DMS114 treated with DMSO at 0.1 percent for 48 hours (cell line): ENCODE measurements around the gene SNRNP200.

Source experiments
- DNase-seq: peaks from one replicate; lab custom pipeline; 2025; ENCODE audit not compliant: unreplicated experiment; lab: John Stamatoyannopoulos, UW

SNRNP200 gene

DNA sequence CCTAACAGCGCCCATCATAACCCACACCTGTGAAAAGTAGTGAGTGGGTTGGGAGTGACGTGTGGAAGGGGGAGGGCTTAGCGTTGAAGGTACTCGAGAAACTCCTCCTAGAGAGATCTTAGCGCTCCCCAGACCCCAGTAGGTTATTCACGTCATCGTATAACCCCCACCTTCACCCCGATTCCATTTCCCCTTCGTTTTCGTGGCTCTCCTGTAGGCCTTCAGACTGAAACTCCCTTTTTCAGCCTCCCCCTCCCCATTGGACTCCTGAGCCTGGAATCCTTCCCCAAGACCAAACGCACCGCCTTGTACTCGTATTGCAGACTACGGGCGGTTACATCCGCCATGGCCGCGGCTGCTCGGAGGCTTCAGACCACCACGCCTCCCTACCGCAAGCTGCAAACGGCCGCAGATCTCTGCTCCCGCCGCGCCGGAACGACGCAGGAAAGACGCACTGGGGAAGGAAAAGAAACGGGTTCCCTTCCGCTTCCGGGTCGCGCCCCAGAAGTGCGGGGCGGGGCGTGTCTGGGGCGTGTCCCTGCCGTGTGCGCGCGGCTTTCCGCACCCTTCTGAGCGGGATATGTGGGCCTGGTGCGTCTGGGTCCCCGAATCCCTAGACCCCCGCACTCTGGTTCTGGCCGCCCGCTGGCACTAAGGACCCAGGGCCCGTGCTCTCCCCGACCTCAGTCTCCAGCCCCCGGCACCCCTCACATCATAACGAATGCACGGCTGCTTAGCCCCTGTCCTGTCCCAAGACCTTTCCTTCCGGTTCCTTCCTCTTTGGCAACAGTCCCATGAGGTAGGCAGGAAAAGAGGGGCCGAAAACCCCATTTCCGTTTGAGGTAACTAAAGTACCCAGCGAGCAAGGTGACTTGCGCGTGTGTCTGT lies at the start of gene SNRNP200:
Gene SNRNP200 (minus strand): TSS at position 456 of the 888 bp plus-strand sequence. CDS start 109 bp downstream, at position 347.
- peak; percentile 87 for DNase-seq

DNA sequence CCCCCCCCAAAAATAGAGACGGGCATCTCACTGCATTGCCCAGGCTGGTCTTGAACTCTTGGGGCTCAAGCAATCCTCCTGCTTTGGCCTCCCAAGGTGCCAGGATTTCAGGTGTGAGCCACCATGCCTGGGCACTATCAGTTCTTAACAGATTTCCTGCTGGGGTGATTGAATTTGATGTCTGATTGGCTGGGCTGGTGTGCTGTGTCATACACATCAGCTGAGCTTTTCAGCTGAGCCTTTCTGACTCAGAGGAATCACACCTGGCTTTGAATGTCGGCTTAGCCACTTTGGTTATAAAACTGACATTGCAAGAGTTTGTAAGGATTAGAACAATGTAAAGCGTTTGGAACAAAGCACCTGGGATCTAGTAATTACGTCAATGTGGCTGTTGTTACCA lies 49.1 kb upstream of the SNRNP200 start:
- DNase-seq, result no peak

DNA sequence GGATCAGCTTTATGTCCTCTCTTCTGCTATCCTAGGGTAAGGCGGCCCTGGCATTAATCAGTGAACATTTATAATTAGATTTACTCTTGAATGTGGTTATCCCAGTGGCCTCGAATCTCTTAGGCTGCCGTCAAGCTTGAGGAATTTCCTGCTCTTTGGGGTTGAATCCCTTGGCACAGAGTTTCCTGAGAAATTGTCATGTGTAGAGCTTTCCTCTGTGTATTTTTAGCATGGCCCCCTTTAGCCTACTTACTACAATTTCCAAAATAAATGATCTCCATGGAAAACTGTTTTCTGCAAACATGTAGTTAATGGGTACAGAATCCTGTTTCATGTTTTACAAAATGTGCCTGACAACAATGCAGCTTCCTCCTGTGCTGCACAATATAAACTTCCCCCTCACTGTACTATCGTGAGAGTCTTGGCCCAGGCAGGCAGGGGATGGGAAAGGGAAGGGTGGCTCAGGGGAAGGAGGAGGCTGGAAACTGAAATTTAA lies 48.3 kb upstream of the SNRNP200 start:
- no peak for DNase-seq

DNA sequence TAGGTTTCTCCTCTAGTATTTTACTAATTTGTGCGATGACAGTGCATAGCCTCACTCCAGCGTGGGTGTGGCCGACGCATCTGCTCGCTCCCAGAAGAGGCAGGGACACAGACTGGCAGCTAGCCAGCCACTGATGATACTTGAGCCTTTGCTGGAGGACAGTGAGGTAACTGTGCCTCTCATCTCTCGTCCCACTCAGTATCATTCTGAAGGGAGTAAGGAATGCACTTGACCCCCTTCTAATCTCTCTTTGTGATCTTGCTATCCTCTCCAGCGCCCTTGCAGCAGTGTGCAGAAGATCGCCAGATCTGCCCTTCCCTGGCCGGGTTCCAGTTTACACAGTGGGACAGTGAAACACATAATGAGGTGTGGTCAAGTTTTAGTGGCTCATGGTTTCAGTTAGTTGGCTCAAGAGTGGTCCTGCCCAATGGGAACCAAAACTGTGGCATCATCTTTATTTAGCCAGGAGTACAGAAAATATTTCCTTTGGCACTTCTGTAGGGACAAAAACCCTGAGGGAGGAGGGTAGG lies 47.8 kb upstream of the SNRNP200 start:
- DNase-seq, result no peak

DNA sequence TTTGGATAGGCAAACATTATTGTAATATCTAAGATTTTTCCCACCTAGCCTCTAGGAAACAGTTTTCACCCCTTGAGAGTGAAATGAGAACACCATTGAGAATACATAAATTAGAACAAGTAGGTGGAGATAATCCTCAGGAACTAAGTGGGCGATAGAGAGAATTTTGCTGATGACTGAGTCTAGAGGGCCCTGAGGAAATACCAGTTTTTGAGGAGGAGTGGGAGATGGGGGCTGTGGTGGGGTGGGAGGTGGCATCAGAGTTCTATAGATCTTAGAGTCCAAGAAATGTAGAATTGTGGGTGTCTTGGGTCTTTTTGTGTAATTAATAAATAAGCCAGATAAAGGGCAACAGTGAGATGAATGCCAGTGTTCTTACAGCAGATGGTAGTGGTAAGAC lies 42.0 kb upstream of the SNRNP200 start:
- no peak for DNase-seq

DNA sequence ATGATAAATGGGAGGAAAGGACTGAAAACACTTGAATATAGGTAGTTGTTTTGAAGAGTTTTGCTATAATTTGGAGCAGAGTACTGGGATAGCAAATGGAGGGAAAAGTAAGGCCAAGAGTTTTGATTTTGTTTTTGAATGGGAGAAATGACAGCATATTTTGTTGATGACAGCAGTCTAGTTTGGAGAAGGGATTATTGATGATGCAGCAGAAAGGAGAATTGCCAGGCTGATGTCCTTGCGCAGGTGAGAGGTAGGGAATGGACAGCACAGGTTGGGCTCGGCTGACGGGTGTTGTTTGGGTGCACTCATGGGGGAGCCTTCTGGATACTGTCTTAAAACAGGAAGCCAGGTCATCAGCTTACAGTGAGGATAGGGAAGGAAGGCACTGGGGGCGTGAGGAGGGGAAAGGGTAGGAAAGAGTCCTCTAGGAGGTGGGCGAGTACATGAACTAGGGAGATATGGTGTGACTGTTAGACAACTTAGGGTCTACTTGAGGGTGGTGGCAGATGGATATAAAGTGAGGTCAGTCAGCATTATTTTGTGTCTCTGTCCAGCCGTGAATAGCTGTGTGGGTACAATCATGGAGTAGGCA lies 40.6 kb upstream of the SNRNP200 start:
- no peak for DNase-seq

DNA sequence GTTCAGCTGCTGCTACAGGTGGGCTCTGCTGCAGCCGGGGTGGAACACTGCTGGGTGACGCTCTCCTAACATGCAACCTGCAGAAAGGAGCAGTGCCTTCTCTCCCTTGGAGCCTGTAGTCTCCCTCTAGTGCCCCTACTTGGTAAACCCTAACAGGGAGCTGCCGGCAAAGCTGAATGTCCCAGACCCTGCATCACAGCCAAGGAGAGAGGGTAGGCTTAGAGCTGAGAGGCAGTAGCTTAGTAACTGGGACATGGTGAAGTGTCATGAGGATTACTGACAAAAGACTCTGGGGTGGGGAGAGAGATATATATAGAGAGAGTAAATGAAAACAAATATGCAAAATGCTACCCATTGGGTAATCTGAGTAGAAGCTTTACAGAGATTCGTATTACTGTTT lies 40.1 kb upstream of the SNRNP200 start:
- DNase-seq, result peak; percentile 42

DNA sequence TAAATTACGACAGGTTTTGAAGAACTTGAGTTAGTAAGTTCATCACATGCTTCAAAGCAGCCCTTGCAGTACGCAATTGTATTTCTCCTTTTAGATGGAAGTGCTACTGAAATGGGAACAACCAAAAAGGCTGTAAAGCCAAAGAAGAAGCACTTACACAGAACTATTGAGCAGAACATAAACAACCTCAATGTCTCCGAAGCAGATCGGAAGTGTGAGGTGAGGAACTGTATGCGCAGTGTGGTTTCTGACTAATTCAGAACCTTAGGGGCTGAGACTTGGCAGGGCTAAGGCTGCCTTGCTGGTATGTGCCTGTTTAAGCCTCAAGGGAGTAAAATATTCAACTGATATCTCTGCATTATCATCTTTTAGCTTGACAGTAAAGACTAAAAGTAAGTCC lies 38.7 kb upstream of the SNRNP200 start:
- DNase-seq, result no peak

DNA sequence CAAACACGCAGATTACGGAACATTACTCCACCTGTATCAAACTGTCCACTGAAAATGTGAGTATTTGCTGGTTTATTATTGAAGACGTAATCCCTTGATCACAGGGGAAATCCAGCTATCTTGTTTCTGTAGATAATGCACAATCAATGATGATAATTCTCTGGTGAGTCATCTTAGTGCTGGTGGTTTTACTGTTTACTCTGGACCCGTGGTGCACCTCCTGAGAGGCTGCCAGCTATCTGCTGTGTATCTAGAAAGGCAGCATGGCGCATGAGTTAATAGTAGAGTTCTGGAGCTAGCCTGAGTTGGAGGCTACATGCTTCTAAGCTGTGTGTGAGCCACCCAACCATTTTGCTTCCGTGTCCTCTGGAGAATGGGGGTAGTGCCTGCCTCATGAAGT lies 36.7 kb upstream of the SNRNP200 start:
- no peak for DNase-seq

DNA sequence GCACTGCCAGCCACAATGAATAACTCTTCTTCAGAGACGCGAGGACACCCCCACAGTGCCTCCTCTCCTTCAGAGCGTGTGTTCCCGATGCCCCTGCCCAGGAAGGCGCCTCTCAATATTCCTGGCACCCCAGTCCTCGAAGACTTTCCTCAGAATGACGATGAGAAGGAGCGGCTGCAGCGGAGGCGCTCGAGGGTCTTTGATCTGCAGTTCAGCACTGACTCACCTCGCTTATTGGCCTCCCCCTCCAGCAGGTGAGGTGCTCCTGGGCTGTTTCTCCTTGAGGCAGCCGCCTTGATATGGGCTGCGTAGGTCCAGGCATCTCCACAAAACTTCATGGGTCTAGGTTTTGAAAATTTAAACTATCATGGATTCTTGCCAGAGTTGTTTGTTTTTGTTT lies 36.3 kb upstream of the SNRNP200 start:
- DNase-seq, result no peak

DNA sequence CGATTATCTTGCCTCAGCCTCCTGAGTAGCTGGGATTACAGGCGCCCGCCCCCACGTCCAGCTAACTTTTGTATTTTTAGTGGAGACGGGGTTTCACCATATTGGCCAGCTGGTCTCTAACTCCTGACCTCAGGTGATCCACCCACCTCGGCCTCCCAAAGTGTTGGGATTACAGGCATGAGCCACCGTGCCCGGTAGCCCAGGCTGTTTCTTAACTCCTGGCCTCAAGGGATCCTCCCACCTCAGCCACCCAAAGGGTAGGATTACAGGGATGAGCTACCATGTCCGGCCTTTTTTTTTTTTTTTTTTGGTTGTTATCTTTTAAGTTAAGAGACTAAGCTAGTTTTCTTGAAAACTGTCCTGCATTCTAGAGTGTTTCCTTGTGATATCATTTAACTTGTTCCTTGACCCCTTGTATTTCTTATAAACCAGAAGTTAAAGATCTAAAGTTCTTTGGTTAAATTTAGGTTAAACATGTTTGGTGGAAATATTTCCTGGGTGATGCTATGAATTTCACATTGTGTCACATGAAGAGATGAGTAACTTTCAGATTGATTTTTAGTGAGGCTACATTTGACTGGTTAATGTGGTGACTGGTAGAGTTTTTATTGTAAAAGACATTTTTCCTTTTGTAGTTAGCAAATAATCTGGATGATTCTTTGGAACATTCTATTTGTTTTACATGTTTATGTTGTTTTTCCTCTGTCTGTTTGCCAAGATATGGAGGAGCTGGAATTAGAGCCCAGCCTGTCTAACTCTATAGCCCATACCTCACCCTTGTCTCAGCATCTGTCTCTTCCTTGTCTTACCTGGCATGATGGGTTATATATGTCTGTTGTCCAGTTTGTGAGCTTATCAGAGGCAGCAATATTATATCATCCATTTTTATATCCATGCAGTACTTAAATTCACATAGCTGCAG lies 35.4 kb upstream of the SNRNP200 start:
- DNase-seq, result no peak

DNA sequence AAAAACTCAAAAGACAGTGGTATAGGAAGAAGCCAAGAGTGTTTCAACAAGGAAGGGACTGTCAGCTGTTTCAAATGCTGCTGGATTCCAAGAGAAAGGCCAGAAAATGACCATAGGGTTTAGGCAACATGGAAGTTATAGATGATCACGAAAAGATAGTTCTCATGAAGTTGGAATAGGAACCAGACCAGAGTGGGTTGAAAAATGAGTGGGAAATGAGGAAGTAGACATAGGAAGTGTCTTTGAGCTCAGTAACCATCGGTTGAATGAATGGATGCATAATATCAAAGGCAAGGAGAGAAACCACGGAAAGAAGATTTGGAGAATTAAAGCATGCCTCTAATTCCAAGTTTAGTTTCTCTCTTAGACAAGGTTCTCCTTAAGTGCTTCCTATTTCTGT lies 31.5 kb upstream of the SNRNP200 start:
- DNase-seq, result no peak

DNA sequence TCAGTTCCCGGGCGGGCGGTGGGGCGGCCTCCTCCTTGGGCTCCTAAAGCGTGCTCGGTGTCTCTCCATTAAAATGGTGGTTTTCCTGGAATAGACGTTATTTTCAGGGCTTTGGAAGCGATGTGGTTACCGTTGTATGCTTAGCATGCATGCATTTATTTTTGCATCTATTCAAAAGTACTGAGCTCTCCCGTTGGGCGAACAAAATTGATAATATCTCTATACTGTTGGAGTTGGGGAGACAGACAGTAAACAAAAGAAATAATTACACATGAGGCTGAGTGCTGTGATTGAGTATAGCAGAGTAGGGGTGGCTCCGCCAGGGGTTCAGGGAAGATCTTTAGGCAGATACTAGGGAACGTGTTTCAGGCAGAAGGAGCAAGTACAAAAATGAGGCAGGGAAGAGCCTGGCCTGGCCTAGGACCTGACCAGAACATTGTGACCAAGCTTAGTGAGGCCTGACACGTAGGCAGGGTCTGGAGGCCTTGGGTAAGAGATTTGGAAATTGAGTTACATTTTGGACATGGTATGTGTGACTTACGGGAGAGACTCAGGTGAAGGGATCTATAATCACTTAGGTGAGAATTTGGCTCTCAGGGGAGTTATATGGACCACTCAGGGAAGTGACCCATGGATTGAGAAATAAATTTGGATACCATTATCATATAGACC lies 30.9 kb upstream of the SNRNP200 start:
- peak; percentile 35 for DNase-seq

DNA sequence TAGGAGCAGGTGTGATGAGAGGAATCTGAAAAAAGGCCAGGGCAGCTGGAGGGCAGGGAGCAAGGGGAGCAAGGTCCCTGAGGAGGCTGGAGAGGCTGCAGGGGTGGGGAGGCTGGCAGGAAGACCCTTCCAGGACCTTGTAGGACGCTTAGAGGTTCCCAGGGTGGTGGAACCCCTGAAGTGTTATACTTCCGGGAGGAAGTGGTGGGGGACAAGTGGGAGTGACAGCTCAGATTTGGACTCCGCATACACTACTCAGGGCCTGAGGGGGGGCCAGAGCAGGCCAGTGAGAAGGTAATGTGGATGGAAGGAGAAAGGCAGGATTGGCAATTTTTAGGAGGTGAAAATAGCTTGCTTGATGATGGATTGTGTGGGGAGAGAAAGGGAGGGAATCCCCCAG lies 28.4 kb upstream of the SNRNP200 start:
- DNase-seq, result no peak

DNA sequence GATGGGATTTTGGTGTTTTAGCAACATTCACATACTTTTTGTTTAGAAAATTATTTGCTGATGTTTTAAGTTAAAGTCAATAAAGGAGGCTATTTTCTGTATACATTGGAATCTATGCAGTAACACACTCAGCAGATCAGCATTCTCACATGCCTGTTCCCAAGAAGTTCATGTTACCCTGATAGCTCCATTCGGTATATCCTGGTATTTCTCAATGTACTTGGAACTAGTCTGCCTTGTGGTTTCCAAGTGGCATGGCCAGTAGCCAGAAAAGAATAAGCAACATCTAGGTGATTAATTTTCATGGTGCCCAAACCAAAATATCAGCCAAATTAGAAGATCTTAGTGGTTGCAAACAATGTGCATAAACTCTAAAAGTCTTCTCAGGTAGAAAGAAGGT lies 25.1 kb upstream of the SNRNP200 start:
- DNase-seq, result no peak

DNA sequence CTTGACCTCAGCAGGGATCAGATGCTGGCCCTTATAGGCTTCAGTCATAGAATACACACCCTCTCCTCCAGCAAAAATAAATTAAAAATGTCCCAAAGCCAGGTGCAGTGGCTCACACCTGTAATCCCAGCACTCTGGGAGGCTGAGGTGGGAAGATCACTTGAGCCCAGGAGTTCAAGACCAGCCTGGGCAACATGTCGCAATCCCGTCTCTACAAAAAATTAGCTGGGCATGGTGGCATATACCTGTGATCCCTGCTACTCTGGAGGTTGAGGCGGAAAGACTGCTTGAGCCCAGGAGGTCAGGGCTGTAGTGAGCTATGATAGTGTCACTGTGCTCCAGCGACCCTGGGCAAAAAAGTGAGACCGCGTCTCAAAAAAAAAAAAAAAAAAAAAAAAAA lies 24.5 kb upstream of the SNRNP200 start:
- no peak for DNase-seq

DNA sequence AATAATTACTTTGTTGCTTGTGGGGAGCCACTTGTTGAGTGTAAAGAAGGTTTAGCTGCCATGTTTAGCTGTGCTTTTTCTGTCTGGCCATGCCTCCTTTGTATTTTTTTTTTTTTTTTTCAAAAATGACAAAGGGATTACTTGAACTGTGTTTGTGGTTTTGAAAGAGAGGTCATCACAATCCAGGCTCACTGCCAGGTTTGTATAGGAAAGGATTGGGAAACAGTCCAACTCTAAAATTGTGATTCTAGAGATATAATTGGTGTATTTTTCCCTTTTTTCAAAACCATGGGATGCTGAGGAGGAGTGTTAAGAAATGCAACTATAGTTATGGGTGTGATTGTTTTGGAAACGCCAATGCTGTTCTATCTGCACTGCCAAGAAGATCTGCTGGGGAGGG lies 24.1 kb upstream of the SNRNP200 start:
- no peak for DNase-seq

DNA sequence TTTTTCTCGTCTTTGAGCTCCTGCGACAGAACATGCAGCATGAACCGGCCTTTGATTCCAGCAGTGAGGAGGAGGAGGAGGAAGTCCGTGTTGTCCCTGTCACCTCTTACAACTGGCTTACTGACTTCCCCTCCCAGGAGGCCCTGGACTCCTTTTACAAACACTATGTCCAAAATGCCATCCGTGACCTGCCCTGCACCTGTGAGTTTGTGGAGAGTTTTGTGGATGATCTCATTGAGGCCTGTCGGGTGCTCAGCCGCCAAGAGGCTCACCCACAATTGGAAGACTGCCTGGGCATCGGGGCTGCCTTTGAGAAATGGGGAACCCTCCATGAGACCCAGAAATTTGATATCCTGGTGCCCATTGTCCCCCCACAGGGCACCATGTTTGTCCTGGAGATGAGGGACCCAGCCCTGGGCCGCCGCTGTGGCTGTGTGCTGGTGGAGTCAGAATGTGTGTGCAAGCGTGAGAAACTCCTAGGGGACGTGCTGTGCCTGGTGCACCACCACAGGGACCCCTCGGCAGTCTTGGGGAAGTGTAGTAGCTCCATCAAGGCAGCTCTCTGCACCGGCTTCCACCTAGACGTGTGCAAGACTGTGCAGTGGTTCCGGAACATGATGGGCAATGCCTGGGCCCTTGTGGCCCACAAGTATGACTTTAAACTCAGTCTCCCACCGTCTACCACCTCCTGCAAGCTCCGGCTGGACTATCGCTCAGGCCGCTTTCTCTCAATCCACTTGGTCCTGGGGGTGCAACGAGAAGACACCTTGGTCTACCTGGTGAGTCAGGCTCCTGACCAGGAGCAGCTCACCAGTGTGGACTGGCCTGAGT lies 21.9 kb upstream of the SNRNP200 start:
- DNase-seq, result no peak

DNA sequence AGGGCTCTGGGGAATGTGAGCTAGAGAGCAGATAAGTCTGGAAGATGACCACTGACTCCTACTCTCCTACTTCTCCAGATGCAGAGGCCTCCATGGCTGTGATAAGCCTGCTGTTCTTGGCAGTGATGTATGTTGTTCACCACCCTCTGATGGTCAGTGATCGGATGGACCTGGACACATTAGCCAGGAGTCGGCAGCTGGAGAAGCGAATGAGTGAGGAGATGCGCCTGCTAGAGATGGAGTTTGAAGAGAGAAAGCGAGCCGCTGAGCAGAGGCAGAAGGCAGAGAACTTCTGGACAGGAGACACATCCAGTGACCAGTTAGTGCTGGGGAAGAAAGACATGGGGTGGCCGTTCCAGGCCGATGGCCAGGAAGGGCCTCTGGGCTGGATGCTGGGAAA lies 21.2 kb upstream of the SNRNP200 start:
- DNase-seq, result no peak

DNA sequence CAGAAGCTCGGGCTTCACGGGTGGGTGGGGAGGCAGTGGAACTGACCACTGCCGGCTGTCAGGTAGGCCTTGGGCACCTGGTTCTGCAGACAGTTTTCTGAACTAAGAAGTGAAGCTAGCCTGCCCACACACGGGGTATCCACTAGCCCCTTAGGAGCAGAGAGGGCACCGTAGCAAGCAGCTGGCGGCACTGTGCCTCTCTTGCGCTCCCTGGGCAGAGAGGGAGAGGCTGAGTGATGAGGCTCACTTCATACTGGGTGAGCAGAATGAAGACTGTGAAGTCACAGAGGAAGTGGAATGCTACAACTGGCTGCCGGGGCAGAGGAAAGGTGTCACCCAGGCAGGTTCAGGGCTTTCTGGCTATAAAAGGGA lies 20.5 kb upstream of the SNRNP200 start:
- no peak for DNase-seq
